SK-N-SH (cell line): Measurements from ENCODE around the gene UPF3A. TPM values are rescaled to one million over a fixed set of nuclear protein-coding genes. Genes with fewer than 3 reads are reported as not detected.
"Not testable (repeated sequence)": the region's sequence is repeated elsewhere in the genome, so short reads cannot be mapped to it uniquely, and the experiment has no call there.

Experiments used
- CTCF ChIA-PET: fragments of 300-600, 350-600 bp; formaldehyde crosslinking; extraction: SDS; loops from one replicate; lab custom pipeline; 2021; lab: Yijun Ruan, JAX
- POLR2A ChIA-PET: fragments of 350-600 bp; sonication (Branson Sonifier 250); formaldehyde crosslinking; extraction: SDS; loops from one replicate; lab custom pipeline; 2020; ENCODE audit warnings: antibody characterized with exemption, inconsistent platforms; lab: Yijun Ruan, JAX
- DNase-seq: peaks from one replicate; pipeline ENCODE4 v3.0.0; 2012
- H2AFZ ChIP-seq: fragments of 200-600 bp; sonication (generic); 2 replicates; pipeline ENCODE4 v1.8.1; 2016; ENCODE audit warnings: antibody characterized with exemption, mild to moderate bottlenecking, low read depth
- H3F3A ChIP-seq: fragments of 200-600 bp; sonication (generic); replicated peaks from 2 replicates; pipeline ENCODE3; 2016; ENCODE audit warnings: antibody characterized with exemption, mild to moderate bottlenecking; ENCODE audit not compliant: insufficient read depth
- H3K27ac ChIP-seq, 2 experiments: fragments of 200-500 bp in 1 of 2; fragments of 200-600 bp in 1 of 2; sonication (Bioruptor generic) in 1 of 2; sonication (generic), shearing (Covaris generic) in 1 of 2; 2 replicates each; pipeline versions ENCODE4 v1.5.1 to v1.6.1; 2014 to 2016; ENCODE audit warnings: low read depth in 2 of 2, inconsistent platforms in 1 of 2, low read length in 1 of 2, mild to moderate bottlenecking in 1 of 2, mixed read lengths in 1 of 2
- H3K27me3 ChIP-seq: fragments of 200-600 bp; sonication (generic), shearing (Covaris generic); 2 replicates; pipeline ENCODE4 v1.6.1; 2016; ENCODE audit warnings: mixed run types; ENCODE audit not compliant: insufficient read depth
- H3K36me3 ChIP-seq, 2 experiments: fragments of 200-500 bp in 1 of 2; fragments of 200-600 bp in 1 of 2; sonication (Bioruptor generic) in 1 of 2; sonication (generic) in 1 of 2; replicated peaks in 1 of 2; 2 replicates each; pipeline versions ENCODE3 to v1.5.1; 2014 to 2016; ENCODE audit warnings: low read length in 1 of 2, mild to moderate bottlenecking in 1 of 2; ENCODE audit not compliant: insufficient read depth in 2 of 2, control insufficient read depth in 1 of 2
- H3K4me1 ChIP-seq, 2 experiments: fragments of 200-500 bp in 1 of 2; fragments of 200-600 bp in 1 of 2; sonication (Bioruptor generic) in 1 of 2; sonication (generic), shearing (Covaris generic) in 1 of 2; 2 replicates each; pipeline versions ENCODE4 v1.5.1 to v1.6.1; 2014 to 2016; ENCODE audit warnings: low read depth in 1 of 2, low read length in 1 of 2, mixed run types in 1 of 2; ENCODE audit not compliant: insufficient read depth in 2 of 2, control insufficient read depth in 1 of 2
- H3K4me2 ChIP-seq: fragments of 200-600 bp; sonication (generic), shearing (Covaris generic); 2 replicates; pipeline ENCODE4 v1.6.1; 2017; ENCODE audit warnings: mixed run types
- H3K4me3 ChIP-seq, 2 experiments: fragments of 200-500 bp in 1 of 2; fragments of 200-600 bp in 1 of 2; sonication (Bioruptor generic) in 1 of 2; sonication (generic), shearing (Covaris generic) in 1 of 2; 2 replicates each; pipeline versions ENCODE4 v1.5.1 to v1.8.1; 2014 to 2016; ENCODE audit warnings: low read depth in 2 of 2, inconsistent platforms in 1 of 2, low read length in 1 of 2, mild to moderate bottlenecking in 1 of 2, mixed read lengths in 1 of 2, moderate library complexity in 1 of 2
- H3K79me2 ChIP-seq: fragments of 200-600 bp; sonication (generic); 2 replicates; pipeline ENCODE4 v1.8.1; 2017; ENCODE audit warnings: mild to moderate bottlenecking; ENCODE audit not compliant: insufficient read depth
- H3K9ac ChIP-seq: fragments of 200-600 bp; sonication (generic); 2 replicates; pipeline ENCODE4 v1.6.1; 2017; ENCODE audit warnings: mixed run types
- H3K9me2 ChIP-seq: fragments of 200-600 bp; sonication (generic); 2 replicates; pipeline ENCODE4 v1.6.1; 2017; ENCODE audit warnings: mixed run types
- H3K9me3 ChIP-seq: fragments of 200-600 bp; sonication (generic); 2 replicates; pipeline ENCODE4 v1.6.1; 2017; ENCODE audit warnings: mixed run types, mild to moderate bottlenecking, moderate library complexity
- H4K20me1 ChIP-seq: fragments of 200-600 bp; sonication (generic); 2 replicates; pipeline ENCODE4 v1.6.1; 2017; ENCODE audit warnings: mild to moderate bottlenecking, mixed run types; ENCODE audit not compliant: insufficient read depth
- CTCF ChIP-seq: fragments of 200-600 bp; sonication (generic); IDR thresholded peaks from 2 replicates; pipeline ENCODE4 v1.6.1; 2017; ENCODE audit warnings: antibody characterized with exemption, mild to moderate bottlenecking, moderate library complexity
- EP300 ChIP-seq, 2 experiments: IDR thresholded peaks; 2 replicates each; pipeline versions ENCODE4 v1.4.0 to v1.6.1; 2012; ENCODE audit warnings: borderline replicate concordance in 1 of 2, low read depth in 1 of 2, low read length in 1 of 2
- JUND ChIP-seq: IDR thresholded peaks from 2 replicates; pipeline ENCODE4 v1.4.0; 2012
- NFIC ChIP-seq: IDR thresholded peaks from 2 replicates; pipeline ENCODE4 v1.4.0; 2012; ENCODE audit warnings: borderline replicate concordance
- NRF1 ChIP-seq: IDR thresholded peaks from 2 replicates; pipeline ENCODE4 v1.6.1; 2012; ENCODE audit warnings: low read depth, mild to moderate bottlenecking, low read length
- PBX3 ChIP-seq: IDR thresholded peaks from 2 replicates; pipeline ENCODE4; 2012
- POLR2AphosphoS5 ChIP-seq: IDR thresholded peaks from 2 replicates; pipeline ENCODE4 v1.6.1; 2012; ENCODE audit warnings: low read depth, low read length
- RCOR1 ChIP-seq: fragments of 150-350 bp; IDR thresholded peaks from 2 replicates; pipeline ENCODE4 v1.6.1; 2017; ENCODE audit warnings: antibody characterized with exemption, low read length
- RXRA ChIP-seq: IDR thresholded peaks from 2 replicates; pipeline ENCODE4 v1.4.0; 2012; ENCODE audit warnings: low read depth, mild to moderate bottlenecking, borderline replicate concordance
- SIN3A ChIP-seq: IDR thresholded peaks from 2 replicates; pipeline ENCODE4 v1.6.1; 2012; ENCODE audit warnings: low read depth, mild to moderate bottlenecking, low read length, moderate library complexity, borderline replicate concordance
- WGBS: methylation state at CpG from one replicate; pipeline ENCODE4 v1.1.6; 2017; ENCODE audit warnings: low lambda C conversion rate; 5-methylcytosine and 5-hydroxymethylcytosine counted together
- polyA plus RNA-seq, 3 experiments: library from polyadenylated mRNA; depleted of rRNA; stranded (reverse); fragments of >200 nt; gene quantifications; 2 replicates each; pipeline ENCODE4 v1.2.3, GENCODE V29; 2012

The UPF3A gene
- polyA plus RNA-seq, 1 of the 3 experiments (the other 2 are of a cell fraction) = 63.2 TPM

- Histone ChIP-seq H3K9ac (no peak overlapping the region), H4K20me1 (no peaks in the 10 kb centered on the region), H3K27ac (no peak overlapping the region), H3K36me3 (peaks cover 85 to 88% of the 10 kb centered on the region in 2 experiments), H3K9me3 (no peaks in the 10 kb centered on the region), H2AFZ (no peak overlapping the region), H3K27me3 (no peaks in the 10 kb centered on the region), H3F3A (peaks cover 9% of the 10 kb centered on the region), H3K79me2 (no peaks in the 10 kb centered on the region; the same call in 1 of the 2 replicates), H3K4me2 (no peak overlapping the region), H3K4me3 (no peak overlapping the region), H3K4me1 (no peaks in the 10 kb centered on the region), H3K9me2 (no peaks in the 10 kb centered on the region)
- ChIA-PET POLR2A (no interaction called here), CTCF (interaction anchor here (1.0 to 1.6 kb wide), 3 partner anchors 11 to 79 kb away, joined by 3 read pairs; no protein-coding TSS in a partner anchor)
- 97% methylated on average over 7 of the region's 7 CpGs for WGBS
- DNase-seq = no peak
- TF ChIP-seq CTCF = no peak
- no peak for TF ChIP-seq RCOR1
- TF ChIP-seq POLR2AphosphoS5 = no peak
- no peak for TF ChIP-seq SIN3A
- TF ChIP-seq NRF1 = no peak
- TF ChIP-seq PBX3 = no peak
- TF ChIP-seq EP300 (IDR thresholded peaks at IDR 0.05; ENCODE audit: borderline replicate concordance in 1 of 2, low read depth in 1 of 2, low read length in 1 of 2) = no peak
- no peak for TF ChIP-seq NFIC
- no peak for TF ChIP-seq JUND
- TF ChIP-seq RXRA = no peak
Observed at GRCh38 chr13:114249077-114249476, 32.3 kb upstream of the UPF3A start.

DNA sequence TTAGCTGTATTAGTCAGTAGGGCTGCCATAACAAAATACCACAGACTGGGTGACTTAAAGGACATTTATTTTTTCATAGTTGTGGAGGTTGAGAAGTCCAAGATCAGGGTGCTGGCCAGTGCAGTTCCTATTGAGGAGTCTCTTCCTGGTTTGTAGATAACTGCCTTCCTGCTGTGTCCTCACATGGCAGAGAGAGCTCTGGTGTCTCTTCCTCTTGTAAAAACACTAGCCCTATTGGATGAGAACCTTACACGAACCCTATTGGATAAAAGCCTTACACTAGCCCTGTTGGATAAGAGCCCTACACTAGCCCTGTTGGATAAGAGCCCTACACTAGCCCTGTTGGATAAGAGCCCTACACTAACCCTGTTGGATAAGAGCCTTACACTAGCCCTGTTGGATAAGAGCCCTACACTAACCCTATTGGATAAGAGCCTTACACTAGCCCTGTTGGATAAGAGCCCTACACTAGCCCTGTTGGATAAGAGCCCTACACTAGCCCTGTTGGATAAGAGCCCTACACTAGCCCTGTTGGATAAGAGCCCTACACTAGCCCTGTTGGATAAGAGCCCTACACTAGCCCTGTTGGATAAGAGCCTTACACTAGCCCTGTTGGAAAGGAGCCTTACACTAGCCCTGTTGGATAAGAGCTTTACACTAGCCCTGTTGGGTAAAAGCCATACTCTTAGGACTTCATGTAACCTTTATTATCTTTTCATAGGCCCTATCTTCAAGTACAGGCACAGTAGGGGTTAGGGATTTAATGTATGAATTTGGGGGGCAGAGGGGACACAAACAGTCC, 29.6 kb upstream of the UPF3A start:
- POLR2A ChIA-PET, H3K27ac ChIP-seq, H3K9me3 ChIP-seq, H3K9ac ChIP-seq, H3K9me2 ChIP-seq, CTCF ChIA-PET, H2AFZ ChIP-seq, H3K4me3 ChIP-seq, H3K27me3 ChIP-seq, H3K4me2 ChIP-seq, H3K4me1 ChIP-seq, DNase-seq, H4K20me1 ChIP-seq: not testable (repeated sequence)
- Histone ChIP-seq H3F3A (peaks cover 12% of the 10 kb centered on the region), H3K36me3 (peaks cover 82 to 85% of the 10 kb centered on the region in 2 experiments), H3K79me2 (peaks cover 14% of the 10 kb centered on the region; the same call in 1 of the 2 replicates)
- 100% methylated on average over 1 of the region's 1 CpG for WGBS
